Hepatocyte (in vitro differentiated cells): ENCODE measurements around the gene USP33.

Experiments
- CTCF ChIP-seq: fragments of 200-600 bp; sonication (generic); IDR thresholded peaks from 2 replicates; pipeline ENCODE4 v1.5.1; 2016; ENCODE audit warnings: antibody characterized with exemption, mild to moderate bottlenecking; ENCODE audit not compliant: poor library complexity
- EZH2 ChIP-seq: fragments of 200-600 bp; sonication (generic); IDR thresholded peaks from 2 replicates; pipeline ENCODE4 v1.6.1; 2016; ENCODE audit warnings: antibody characterized with exemption, mild to moderate bottlenecking, borderline replicate concordance

GRCh38 chr1:77697441-77697840, 62.2 kb downstream of the USP33 start:
- no peak for TF ChIP-seq CTCF
- TF ChIP-seq EZH2 = no peak
